Retina (tissue), 1 donor: ENCODE data around the gene UBE2QL1.
"Not testable (repeated sequence)": the region's sequence is repeated elsewhere in the genome, so short reads cannot be mapped to it uniquely, and the experiment has no call there.

ENCODE experiments used
- DNase-seq: peaks from one replicate; pipeline ENCODE4 v3.0.0-alpha.2; 2016

The UBE2QL1 gene

GRCh38 chr5:6501701-6502100 is 53.0 kb downstream of the UBE2QL1 start:
- no peak for DNase-seq

- no peak for DNase-seq
Measured at GRCh38 chr5:6502421-6502820, 53.8 kb downstream of the UBE2QL1 start.

- DNase-seq = no peak
Measured at GRCh38 chr5:6503342-6503741, 54.7 kb downstream of the UBE2QL1 start.

- DNase-seq = no peak
Measured at GRCh38 chr5:6504677-6505415, 56.2 kb downstream of the UBE2QL1 start.

- no peak for DNase-seq
Measured at GRCh38 chr5:6505416-6505755, 56.7 kb downstream of the UBE2QL1 start.

- no peak for DNase-seq
Measured at GRCh38 chr5:6505783-6506557, 57.3 kb downstream of the UBE2QL1 start.

- DNase-seq = no peak
Measured at GRCh38 chr5:6506611-6507010, 58.0 kb downstream of the UBE2QL1 start.

GRCh38 chr5:6508931-6509330 is 60.3 kb downstream of the UBE2QL1 start:
- no peak for DNase-seq

- no peak for DNase-seq
Measured at GRCh38 chr5:6510132-6510531, 61.5 kb downstream of the UBE2QL1 start.

GRCh38 chr5:6510973-6511372 is 62.3 kb downstream of the UBE2QL1 start:
- no peak for DNase-seq

- DNase-seq = not testable (repeated sequence)
Measured at GRCh38 chr5:6515812-6516211, 67.2 kb downstream of the UBE2QL1 start.

GRCh38 chr5:6516823-6517222 is 68.2 kb downstream of the UBE2QL1 start:
- no peak for DNase-seq

- DNase-seq = no peak
Measured at GRCh38 chr5:6517510-6517909, 68.9 kb downstream of the UBE2QL1 start.

GRCh38 chr5:6518298-6519057 is 69.8 kb downstream of the UBE2QL1 start:
- no peak for DNase-seq

GRCh38 chr5:6520201-6520600 is 71.5 kb downstream of the UBE2QL1 start:
- DNase-seq = no peak

- no peak for DNase-seq
Measured at GRCh38 chr5:6522331-6522730, 73.7 kb downstream of the UBE2QL1 start.

- no peak for DNase-seq
Measured at GRCh38 chr5:6522923-6523322, 74.3 kb downstream of the UBE2QL1 start.

GRCh38 chr5:6525422-6525821 is 76.8 kb downstream of the UBE2QL1 start:
- no peak for DNase-seq

- peak; percentile 43 for DNase-seq
Measured at GRCh38 chr5:6525910-6526309, 77.3 kb downstream of the UBE2QL1 start.

GRCh38 chr5:6527749-6528455 is 79.2 kb downstream of the UBE2QL1 start:
- no peak for DNase-seq

- DNase-seq = no peak
Measured at GRCh38 chr5:6535594-6535993, 86.9 kb downstream of the UBE2QL1 start.

GRCh38 chr5:6539060-6539459 is 90.4 kb downstream of the UBE2QL1 start:
- no peak for DNase-seq
